Umbilical cord (tissue), 2 donors: ENCODE data around the gene SMIM38. TPM values are rescaled to one million over a fixed set of nuclear protein-coding genes. Genes with fewer than 3 reads are reported as not detected.
"Not testable (repeated sequence)": the region's sequence is repeated elsewhere in the genome, so short reads cannot be mapped to it uniquely, and the experiment has no call there.

Experiments
- DNase-seq: peaks from one replicate; pipeline ENCODE4 v3.0.0-alpha.2; 2015; ENCODE audit warnings: low spot score
- total RNA-seq: library from RNA; depleted of rRNA; stranded (reverse); fragments of >200 nt; gene quantifications from one replicate; pipeline ENCODE4 v1.2.3, GENCODE V29; 2014; ENCODE audit warnings: low replicate concordance; ENCODE audit not compliant: insufficient read depth

The SMIM38 gene
- total RNA-seq, 1 donor from 2014 or later: 4.6 TPM

DNA sequence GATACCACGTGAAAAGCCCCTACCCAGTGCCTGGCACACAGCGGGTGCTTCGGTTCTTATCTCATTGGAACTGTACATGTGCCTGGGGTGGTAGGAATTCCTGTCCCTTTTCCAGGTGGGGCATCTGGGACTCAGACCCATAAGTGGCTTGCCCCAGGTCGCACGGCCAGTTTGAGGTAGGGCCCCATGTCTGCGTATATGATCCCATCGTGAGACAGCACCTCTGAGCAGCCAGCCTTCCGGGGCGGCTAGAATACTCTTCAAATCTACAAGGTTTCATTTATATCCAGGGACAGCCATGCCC is 33.5 kb upstream of the SMIM38 start:
- DNase-seq: no peak

DNA sequence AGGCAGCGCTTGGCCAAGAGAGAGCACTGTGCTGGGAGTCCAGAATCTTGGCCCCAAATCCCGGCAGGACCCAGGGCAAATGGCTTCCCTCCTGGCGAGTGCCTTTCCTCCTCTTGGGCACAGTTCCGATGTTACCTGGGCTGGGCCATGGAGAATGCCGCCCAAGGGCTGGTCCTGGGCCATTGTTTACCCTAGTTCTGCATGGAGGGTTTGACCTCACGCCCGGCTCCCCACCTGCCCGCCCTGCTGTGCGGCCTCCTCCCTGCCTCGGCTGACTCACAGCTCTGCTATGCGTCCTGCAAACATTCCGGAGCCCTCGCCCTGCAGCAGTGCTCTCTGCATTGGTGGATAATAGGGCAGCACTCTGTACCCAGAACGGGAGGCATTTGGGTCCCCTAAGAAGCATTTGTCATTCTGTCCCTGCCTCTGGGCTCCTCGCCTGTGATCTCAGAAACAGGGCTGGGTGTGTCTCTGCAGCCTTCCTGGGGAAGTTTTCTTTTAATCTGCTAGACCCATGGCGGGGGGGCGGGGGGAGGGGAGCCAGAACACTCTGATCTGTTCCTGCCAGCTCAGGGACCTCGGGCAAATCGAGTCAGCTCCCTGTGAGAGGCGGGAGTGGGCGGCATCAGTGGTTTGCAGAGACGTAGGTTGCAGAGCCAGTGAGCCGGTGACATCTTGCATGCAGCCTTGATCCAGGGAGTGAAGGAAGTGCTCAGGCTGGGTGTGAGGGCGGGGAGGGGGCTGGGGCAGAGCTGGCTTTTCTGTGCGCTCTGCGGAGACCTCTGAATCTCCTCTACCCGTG is 32.9 kb upstream of the SMIM38 start:
- DNase-seq: peak; percentile 88

DNA sequence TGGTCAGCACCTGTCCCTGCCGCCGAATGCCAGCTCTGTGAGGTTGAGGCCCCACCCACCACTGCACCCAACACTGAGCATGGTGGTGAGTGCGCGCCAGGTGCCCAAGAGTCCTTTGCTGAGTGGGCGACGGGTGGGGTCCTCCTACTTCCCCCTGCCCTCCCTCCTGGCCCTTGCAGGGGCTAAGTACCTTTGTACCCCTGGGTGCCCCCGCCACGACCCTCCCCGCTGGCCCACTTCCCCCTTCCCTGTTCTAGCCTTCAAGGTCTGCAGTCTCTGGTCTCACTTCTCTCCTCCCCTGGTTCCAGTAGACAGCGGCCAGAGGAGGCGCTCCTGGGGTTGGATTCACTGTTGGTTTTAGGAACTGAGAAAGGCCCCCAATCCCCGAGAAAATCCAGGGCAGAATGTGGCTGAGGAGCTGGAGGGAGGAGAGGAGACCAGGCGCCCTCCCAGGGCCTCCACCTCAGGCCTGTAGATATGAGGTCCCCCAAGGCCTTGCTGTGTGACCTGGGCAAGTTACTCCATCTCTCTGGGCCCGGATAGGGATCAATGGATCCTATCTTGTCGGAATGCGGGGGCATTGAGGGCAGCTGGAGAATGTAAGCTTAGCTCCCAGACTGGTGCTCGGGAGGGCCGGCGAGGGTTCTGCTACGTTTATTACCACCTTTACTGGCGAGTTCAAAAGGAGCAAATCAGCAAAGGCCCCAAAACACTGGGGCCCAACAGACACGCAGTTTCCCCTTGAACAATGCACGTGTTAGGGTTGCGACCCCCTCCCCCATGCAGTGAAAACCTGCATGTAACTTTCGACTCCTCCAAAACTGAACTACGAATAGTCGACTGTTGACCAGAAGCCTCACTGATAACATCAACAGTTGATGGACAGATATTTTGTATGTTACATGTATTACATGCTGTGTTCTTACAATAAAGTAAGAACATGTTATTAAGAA is 31.9 kb upstream of the SMIM38 start:
- DNase-seq: no peak

DNA sequence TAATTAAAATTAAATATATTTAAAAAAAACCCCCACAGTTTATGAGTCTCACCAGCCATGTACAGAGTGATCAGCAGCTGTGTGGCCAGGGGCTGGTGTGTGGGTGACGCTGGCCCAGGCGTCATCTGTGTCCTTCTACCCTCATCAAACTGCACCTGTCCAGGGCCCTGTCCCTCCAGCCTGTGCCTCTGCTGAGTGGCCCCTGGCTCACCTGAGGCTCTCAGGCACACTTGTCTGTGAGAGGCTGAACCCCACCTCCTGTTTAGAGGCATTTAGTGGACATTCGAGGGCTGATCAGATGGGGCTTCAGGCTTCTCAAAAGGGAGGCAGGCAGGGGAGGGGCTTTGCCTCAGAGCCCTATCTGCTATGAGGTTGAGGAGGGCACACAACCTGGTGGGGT is 29.9 kb upstream of the SMIM38 start:
- DNase-seq: no peak

DNA sequence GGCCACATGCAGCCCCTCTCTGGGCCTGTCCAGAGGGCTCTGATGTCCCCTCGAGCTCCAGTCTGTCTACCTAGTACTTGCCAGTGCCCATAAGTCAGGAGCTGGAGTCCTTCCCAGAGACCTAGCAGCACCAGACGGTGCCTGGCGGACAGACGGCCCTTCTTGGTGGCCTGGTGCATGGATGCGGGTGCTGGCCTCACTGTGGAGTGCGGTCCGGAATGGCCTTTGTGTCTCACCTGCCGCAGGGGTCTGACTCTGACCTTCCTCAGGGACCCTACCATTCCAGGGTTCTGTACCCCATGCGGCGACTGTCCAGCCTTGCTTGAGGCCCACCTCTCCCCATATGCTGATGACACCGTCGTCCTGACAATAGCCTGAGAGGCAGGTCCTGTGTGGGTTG is 29.4 kb upstream of the SMIM38 start:
- DNase-seq: no peak

DNA sequence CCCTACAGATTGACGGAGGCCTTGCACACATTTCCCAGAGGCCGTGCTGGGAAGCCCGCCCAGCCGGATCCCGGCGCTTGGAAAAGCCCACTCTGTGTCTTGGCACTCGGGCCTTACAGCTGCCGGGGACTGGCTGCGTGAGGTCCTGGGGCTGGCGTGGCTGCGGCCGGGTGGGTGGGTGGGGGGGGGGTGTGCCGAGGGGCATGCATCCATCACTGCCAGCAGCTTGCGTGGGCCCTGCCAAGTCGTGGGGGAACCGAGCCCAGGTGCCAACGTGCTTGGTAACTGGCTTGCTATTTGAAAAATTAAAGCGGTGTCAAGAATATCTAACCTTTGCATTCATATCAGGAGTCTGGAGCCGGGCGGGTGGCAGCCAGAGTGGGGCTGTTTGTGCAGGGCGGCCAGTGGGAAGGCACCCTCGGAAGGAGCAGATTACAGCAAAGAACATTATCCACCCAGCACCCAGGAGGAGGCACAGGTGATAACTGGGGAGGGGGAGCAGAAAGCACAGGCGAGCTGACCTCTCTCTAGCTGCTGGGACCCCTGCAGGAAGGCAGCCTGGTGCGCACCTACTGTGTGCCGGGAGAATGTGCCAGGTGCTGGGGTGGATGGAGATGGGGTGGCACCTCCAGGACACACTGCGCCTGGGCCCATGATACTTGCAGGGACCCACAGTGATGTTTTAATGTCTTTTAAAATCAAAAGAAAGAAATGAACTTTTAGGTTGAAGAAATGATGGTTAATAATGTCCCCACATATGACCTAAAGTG is 28.5 kb upstream of the SMIM38 start:
- no peak for DNase-seq

DNA sequence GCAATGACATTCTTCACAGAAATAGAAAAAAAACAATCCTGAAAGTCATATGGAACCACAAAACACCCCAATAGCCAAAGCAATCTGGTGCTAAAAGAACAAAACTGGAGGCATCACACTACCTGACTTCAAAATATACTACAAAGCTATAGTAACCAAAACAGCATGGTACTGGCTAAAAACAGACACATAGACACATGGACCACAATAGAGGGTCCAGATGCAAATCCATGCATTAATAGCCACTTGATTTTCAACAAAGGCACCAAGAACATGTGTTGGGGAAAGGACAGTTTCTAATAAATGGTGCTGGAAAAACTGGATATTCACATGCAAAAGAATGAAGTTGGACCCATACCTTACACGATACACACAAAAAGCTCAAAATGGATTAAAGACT is 27.9 kb upstream of the SMIM38 start:
- DNase-seq: no peak

DNA sequence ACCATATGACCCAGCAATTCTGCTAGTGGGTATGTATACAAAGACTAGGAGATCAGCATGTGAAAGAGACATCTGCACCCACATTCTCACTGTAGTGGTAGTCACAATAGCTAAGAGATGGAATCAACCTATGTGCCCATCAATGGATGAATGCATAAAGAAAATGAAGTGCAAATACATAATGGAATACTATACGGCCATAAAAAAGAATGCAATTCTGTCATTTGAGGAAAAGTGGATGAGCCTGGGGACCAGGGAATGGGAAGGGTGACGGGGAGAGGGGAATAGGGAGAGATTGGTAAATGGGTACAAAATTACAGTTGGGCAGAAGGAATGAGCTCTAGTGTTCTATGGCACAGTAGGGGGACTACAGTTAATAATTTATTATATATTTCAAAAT is 26.7 kb upstream of the SMIM38 start:
- no peak for DNase-seq

DNA sequence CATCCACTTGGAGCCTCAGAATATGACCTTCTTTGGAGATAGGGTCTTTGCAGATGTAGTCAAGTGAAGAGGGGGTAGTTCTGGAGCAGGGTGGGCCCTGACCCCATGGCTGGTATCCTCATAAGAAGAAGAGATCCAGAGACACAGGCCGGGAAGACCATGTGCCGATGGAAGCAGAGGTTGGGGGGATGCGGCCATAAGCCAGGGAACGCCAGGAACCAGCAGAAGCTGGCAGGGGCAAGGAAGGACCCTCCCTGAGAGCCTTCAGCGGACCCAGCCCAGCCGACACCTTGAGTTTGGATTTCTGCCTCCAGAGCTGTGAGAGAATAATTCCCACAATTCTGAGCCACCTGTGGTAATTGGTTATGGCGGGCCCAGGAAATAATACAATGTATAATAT is 26.1 kb upstream of the SMIM38 start:
- DNase-seq: no peak

DNA sequence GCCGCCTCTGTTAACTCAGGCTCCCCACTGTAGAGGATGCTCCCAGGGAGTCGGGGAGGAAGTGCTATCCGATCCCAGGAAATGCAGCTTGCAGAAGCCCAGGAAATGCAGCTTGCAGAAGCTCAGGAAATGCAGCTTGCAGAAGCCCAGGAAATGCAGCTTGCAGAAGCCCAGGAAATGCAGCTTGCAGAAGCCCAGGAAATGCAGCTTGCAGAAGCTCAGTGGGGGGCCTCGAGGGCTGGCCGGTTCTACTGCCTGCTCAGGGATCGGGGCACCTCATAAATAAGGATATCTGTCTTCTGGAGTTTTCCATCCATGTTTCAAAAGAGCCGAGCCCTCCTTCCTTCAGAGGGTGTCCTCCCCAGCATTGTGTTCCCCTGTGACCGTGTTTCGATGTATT is 25.1 kb upstream of the SMIM38 start:
- DNase-seq: peak; percentile 24

DNA sequence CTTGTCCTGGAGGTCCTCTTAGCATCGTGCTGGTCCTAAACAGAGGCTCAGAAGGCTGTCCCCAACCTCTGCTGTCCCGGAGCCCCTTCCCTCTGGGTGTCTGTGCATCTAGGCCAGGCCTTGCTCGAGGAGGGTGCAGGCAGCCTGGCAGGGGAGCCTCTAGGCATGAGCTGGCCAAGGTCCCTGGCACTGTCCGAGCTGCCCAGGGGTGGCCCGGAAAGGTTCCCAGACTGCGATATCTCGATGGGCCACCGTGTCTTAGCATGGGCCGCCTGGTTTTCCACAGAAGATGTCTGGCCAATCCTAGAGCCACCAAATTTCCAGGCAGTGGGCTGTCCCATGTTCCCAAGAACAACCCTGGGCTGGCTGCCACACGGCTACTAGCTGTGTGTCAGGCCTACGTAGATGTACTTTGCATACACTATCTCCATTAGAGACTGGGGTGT is 24.6 kb upstream of the SMIM38 start:
- DNase-seq: no peak

DNA sequence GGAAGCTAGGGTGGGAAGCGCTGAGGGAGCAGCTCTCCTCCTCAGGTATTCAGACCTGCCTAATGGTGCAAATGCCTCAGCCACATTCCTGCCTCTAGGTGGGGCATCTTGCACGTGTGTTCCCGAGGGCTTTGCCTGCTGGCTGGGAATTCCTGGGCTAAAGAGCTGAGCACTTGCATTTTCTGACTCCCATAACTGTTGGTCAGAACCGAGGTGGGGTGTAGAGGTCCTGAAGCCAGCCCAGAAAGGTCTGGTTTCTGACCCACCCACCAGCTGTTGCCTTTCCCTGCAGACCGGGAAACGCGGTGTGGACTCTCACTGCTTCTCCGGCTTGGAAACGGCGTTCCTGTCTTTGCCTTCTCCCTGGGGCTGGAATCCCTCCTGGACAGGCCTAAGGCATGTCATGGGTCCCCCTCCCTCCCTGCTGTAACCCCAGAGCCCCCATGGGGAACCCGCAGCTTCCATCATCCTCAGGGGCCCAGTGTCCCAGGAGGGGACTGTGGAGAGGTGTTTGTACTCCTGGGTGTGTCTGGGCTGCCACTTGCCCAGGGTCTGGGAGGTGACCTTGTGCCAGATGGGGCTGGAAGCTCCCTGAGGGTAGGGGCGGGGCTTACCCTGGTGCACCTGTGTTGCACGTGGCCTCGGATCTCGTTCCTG is 24.0 kb upstream of the SMIM38 start:
- DNase-seq: peak; percentile 85

DNA sequence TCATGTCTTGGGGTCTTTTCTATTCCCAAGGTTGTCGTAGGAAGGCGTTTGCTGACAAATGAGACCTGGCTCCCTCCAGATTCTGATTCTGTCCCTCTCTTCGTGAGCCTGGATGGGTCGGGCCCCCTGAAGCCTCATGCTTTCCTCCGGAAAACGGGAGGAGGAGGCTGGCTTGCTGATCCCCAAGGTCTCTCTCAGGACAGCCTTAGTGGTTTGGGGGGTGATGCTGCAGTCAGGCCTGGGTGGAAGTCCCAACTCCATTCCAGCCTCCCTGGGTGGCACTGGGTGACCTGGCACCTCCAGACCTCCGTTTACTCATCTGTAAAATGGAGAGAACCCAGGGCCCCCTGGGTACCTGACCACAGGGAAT is 23.4 kb upstream of the SMIM38 start:
- no peak for DNase-seq

DNA sequence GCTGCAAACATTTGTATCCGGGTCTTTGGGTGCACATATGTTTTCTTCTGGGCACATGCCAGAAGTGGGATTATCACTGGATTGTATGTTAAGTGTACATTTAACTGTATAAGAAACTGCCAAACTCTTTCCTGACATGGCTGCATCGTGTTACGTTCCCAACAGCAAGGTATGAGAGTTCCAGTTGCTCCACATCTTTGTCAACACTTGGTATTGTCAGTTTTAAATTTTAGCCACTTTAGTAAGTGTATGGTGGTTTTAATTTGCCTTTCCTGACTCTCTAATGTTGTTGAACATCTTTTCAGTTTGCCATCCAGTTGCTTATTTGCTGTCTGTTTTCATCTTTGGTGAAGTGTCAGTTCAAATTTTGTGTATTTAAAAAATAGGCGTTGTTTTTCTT is 22.5 kb upstream of the SMIM38 start:
- no peak for DNase-seq

DNA sequence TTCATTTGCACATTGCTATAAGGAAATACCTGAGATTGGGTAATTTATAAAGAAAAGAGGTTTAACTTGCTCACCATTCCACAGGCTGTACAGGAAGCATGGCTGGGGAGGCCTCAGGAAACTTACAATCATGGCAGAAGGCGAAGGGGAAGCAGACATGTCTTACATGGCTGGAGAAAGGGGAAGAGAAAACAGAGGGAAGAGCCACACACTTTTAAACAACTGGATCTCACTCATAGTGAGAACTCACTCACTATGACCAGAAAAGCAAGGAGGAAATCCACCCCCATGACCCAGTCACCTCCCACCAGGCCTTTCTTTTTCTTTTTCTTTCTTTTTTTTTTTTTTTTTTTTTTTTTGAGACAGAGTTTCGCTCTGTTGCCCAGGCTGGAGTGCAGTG is 21.6 kb upstream of the SMIM38 start:
- not testable (repeated sequence) for DNase-seq

DNA sequence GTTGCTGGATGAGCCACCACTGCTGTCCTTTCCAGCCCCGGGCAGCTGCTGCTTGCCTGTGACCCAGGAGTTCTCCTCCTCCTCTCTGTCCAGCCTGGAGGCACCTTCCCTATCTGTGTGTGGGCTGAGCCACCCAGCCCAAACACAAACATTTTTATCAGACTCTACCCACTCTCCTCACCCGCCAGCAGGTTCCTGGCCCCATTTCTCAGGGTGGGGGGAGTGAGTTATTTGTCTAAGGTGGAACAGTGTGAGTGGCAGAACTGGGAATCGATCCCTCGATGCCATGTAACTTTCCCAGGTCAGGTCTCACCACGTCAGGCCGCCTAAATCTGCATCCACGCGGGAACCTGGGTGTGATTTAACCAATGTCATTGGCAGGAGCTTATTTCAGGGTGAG is 20.8 kb upstream of the SMIM38 start:
- no peak for DNase-seq

DNA sequence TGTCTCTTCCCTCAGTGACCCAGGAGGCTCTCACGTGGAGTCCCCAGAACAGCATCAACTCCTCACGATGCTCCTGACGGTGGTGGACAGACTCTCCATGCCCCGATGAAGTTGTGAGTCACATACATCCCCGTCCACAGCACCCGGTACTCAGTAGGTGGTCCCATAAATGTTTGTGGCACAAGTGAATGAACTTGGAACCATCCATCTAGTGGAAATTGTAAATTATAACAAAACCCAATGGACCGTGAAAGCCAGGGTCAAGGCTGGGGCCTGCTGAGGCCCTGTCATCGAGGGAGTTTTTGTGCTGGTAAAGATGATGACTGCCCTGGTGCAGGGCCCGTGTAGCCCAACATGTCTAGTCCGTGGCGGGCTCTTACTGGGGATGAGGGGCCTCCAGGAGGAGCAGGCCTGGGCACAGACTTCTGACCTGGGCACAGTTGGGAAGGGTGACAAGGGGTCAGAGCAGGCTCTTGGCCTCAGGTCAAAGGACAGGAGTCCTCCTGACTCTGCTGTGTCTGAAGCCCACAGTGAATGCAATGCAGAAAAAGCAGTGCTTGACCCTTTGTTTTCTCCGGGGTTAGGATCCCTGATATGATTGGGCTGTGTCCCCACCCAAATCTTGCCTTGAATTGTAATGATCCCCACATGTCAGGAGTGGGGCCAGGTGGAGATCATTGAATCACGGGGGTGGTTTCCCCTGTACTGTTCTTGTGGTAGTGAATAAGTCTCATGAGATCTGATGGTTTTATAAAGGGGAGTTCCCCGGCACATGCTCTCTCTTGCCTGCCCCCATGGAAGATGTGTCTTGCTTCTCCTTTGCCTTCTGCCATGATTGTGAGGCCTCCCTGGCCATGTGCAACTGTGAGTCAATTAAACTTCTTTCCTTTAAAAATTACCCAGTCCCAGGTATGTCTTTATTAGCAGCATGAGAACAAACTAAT is 20.0 kb upstream of the SMIM38 start:
- DNase-seq: no peak

DNA sequence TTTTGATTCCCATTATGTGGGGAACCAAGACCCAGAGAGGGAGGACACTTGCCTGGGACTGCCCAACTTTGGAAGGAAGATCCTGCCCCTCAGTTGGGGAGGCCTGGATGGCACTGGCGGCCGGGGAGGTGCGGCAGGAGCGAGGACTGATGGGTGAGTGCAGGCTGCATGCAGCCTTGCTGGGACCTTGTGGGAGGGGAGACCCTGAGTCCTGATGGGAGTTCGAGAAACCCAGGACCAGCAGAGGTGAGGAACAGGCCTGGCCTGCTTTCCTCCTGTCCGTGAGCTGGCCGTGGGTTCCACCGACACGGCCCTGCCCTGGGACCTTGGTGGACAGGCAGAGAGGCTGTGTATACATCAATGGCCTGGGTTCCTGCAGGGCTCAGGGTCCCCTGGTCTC is 19.3 kb upstream of the SMIM38 start:
- DNase-seq: no peak

DNA sequence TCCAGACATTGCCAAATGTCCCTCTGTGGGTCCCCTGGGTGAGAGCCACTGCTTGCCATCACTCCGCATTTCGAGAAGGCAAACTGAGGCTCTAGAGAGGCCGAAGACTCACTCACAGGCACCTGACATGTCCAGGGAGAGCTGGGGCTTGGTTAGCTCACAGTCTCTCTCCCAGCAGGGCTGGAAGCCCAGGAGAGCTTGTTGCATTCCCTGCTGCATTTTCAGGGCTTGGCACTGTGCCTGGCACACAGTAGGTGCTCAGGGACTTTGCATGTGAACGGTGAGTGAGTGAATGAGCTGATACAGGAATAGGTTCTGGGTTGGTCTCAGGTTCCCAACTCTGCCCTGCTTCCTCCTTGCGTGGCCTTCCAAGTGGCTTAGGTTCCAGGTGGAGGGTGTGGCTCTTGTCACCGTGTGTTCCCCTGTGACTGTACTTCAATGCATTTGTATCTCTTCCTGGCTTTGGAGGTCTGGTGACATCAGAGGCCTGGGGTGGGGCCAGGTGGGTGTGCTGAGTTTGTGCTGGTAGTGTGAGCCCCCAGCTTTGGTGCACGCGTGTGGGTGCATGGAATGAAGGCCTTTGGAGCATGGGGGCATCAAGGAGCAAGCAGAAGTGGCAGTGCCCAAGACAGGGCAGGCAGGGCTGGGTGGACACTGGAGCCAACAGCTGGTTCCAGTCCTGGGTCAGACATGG is 18.4 kb upstream of the SMIM38 start:
- no peak for DNase-seq

DNA sequence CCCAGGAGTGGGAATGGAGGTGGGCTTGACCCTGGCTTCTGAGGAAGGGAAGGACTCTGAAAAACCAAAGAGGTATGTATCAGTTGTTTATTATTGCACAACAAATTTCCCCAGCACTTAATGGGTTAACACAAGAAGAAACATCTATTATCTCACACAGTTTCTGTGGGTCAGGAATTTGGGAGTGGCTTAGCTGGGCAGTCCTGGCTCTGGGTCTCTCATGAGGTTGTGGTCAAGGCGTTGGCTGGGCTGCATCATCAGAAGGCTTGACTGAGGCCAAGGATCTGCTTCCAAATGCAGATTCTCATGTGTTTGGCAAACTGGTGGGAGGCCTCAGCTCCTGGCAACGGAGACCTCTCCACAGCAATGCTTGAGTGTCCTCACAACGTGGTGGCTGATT is 17.5 kb upstream of the SMIM38 start:
- DNase-seq: no peak
